Panc1 (cell line): Measurements from ENCODE around the gene UAP1. TPM values are rescaled to one million over a fixed set of nuclear protein-coding genes. Genes with fewer than 3 reads are reported as not detected.

Experiments
- ATAC-seq: fragments of 200-7000 bp; cut with Tn5 transposase; 2 replicates; pipeline ENCODE4 v1.9.1; 2020; ENCODE audit warnings: mild to moderate bottlenecking, moderate library complexity
- BruUV-seq: library from RNA; stranded (reverse); fragments of 400-500 nt; replicated peaks from 2 replicates; lab custom pipeline; 2021; lab: Mats Ljungman, UMichigan
- CTCF ChIA-PET: fragments of 300-600 bp; sonication (Branson Sonifier 250); formaldehyde crosslinking; loops from one replicate; lab custom pipeline; 2022; ENCODE audit warnings: antibody characterized with exemption; lab: Charles Lee
- POLR2A ChIA-PET: fragments of 300-600 bp; sonication (Branson Sonifier 250); formaldehyde crosslinking; loops from one replicate; lab custom pipeline; 2022; ENCODE audit warnings: antibody characterized with exemption; lab: Charles Lee
- DNase-seq: peaks from one replicate; pipeline ENCODE4 v3.0.0-alpha.2; 2010; ENCODE audit warnings: low read depth, low spot score
- H3K27ac ChIP-seq: 2 replicates; pipeline ENCODE4 v1.5.1; 2011; ENCODE audit warnings: mild to moderate bottlenecking, low read length, inconsistent platforms
- H3K27me3 ChIP-seq: fragments of 200-500 bp; sonication (Bioruptor generic); 2 replicates; pipeline ENCODE4 v1.6.0; 2014; ENCODE audit warnings: low read length, inconsistent platforms; ENCODE audit not compliant: control insufficient read depth, insufficient read depth
- H3K36me3 ChIP-seq: fragments of 200-500 bp; sonication (Bioruptor generic); 2 replicates; pipeline ENCODE4 v1.5.1; 2014; ENCODE audit warnings: inconsistent platforms, mild to moderate bottlenecking, low read length, moderate library complexity; ENCODE audit not compliant: control insufficient read depth, insufficient read depth
- H3K4me1 ChIP-seq: 2 replicates; pipeline ENCODE4 v1.5.1; 2011; ENCODE audit warnings: inconsistent platforms, mild to moderate bottlenecking, low read length, moderate library complexity; ENCODE audit not compliant: control insufficient read depth, insufficient read depth
- H3K4me3 ChIP-seq, 2 experiments: 2 replicates each; pipeline ENCODE4 v1.5.1; 2011 to 2012; ENCODE audit warnings: low read depth in 2 of 2, low read length in 2 of 2, mild to moderate bottlenecking in 2 of 2, inconsistent platforms in 1 of 2, moderate library complexity in 1 of 2
- H3K9me3 ChIP-seq: fragments of 200-500 bp; sonication (Bioruptor generic); 2 replicates; pipeline ENCODE4 v1.5.1; 2014; ENCODE audit warnings: low read depth, mild to moderate bottlenecking, inconsistent platforms, low read length, moderate library complexity; ENCODE audit not compliant: control insufficient read depth, insufficient read depth
- CTCF ChIP-seq: fragments of 450-650 bp; IDR thresholded peaks from 2 replicates; pipeline ENCODE4 v1.5.1; 2017; ENCODE audit warnings: mild to moderate bottlenecking
- POLR2AphosphoS5 ChIP-seq: IDR thresholded peaks from 2 replicates; pipeline ENCODE4 v1.6.1; 2012; ENCODE audit warnings: mild to moderate bottlenecking, low read depth, low read length, moderate library complexity
- REST ChIP-seq, 2 experiments: IDR thresholded peaks; 2 replicates each; pipeline ENCODE4 v1.6.1; 2011 to 2012; ENCODE audit warnings: low read depth in 2 of 2, control low read depth in 1 of 2, low read length in 1 of 2, mild to moderate bottlenecking in 1 of 2, moderate library complexity in 1 of 2; ENCODE audit not compliant: insufficient read depth in 1 of 2
- SIN3A ChIP-seq: IDR thresholded peaks from 2 replicates; pipeline ENCODE4 v1.6.1; 2012; ENCODE audit warnings: low read depth, mild to moderate bottlenecking, low read length, moderate library complexity, borderline replicate concordance; ENCODE audit not compliant: insufficient read depth
- TCF7L2 ChIP-seq: IDR thresholded peaks from 2 replicates; pipeline ENCODE4 v1.6.1; 2011; ENCODE audit warnings: mild to moderate bottlenecking, low read depth, low read length, inconsistent platforms
- in situ Hi-C: cut with HindIII; loops from 2 replicates; pipeline ENCODE4 v1.10.0; 2016; ENCODE audit warnings: low sequenced_read_pairs, low pct_unique_long_range_greater_than_20kb
- intact Hi-C: fragments of 100-400 bp; cut with micrococcal nuclease; formaldehyde crosslinking; loops from one replicate; pipeline ENCODE4 v1.10.0; 2022; ENCODE audit not compliant: unreplicated experiment
- total RNA-seq: library from RNA; stranded (reverse); gene quantifications from one replicate; pipeline ENCODE4 v1.2.1, GENCODE V29; 2021; ENCODE audit not compliant: unreplicated experiment

UAP1 gene
- total RNA-seq, 1 experiment from 2014 or later = 97.7 TPM

- peaks cover 7% of the 10 kb centered on the region for H3K4me1 ChIP-seq
- POLR2A ChIA-PET = no interaction called here
- H3K27ac ChIP-seq = no peak overlapping the region
- H3K4me3 ChIP-seq = no peak overlapping the region
- H3K36me3 ChIP-seq = no peaks in the 10 kb centered on the region
- CTCF ChIA-PET = no interaction called here
- H3K9me3 ChIP-seq = 0 out of 2 replicates have a peak, but pooled peaks cover 6% of the 10 kb centered on the region
- BruUV-seq = no TSS peak
- in situ Hi-C loops (no loop called here), intact Hi-C loops (no loop called here)
- TF ChIP-seq CTCF (no peak), SIN3A (no peak), POLR2AphosphoS5 (no peak), REST (IDR thresholded peaks at IDR 0.05; ENCODE audit: insufficient read depth in 1 of 2, low read depth in 2 of 2, low read length in 1 of 2) (no peak), TCF7L2 (no peak)
- DNase-seq (no peak), ATAC-seq (no peak)
- H3K27me3 ChIP-seq = no peaks in the 10 kb centered on the region
Measured at GRCh38 chr1:162543228-162543627, 18.3 kb upstream of the UAP1 start.

GRCh38 chr1:162548170-162548569 is 13.4 kb upstream of the UAP1 start:
- Histone ChIP-seq H3K27me3 (no peaks in the 10 kb centered on the region), H3K9me3 (0 out of 2 replicates have a peak, but pooled peaks cover 3% of the 10 kb centered on the region), H3K36me3 (no peaks in the 10 kb centered on the region), H3K27ac (no peak overlapping the region), H3K4me3 (no peak overlapping the region), H3K4me1 (no peaks in the 10 kb centered on the region)
- ChIA-PET POLR2A (no interaction called here), CTCF (no interaction called here)
- in situ Hi-C loops = no loop called here
- TF ChIP-seq REST (IDR thresholded peaks at IDR 0.05; ENCODE audit: insufficient read depth in 1 of 2, low read depth in 2 of 2, low read length in 1 of 2) = no peak
- TF ChIP-seq TCF7L2 = no peak
- no peak for TF ChIP-seq CTCF
- TF ChIP-seq SIN3A = no peak
- intact Hi-C loops = no loop called here
- BruUV-seq = no TSS peak
- ATAC-seq = no peak
- DNase-seq = no peak
